ENCODE data around the gene FBXW7. TPM values are rescaled to one million over a fixed set of nuclear protein-coding genes. Genes with fewer than 3 reads are reported as not detected.
"Not testable (repeated sequence)": the region's sequence is repeated elsewhere in the genome, so short reads cannot be mapped to it uniquely, and the experiment has no call there.

FBXW7 gene
- total RNA-seq, 2 experiments from 2014 or later, result 26.7 to 29.2 TPM

GRCh38 chr4:152571296-152571695 lies 35.4 kb upstream of the FBXW7 start:
- no peak for DNase-seq
- CTCF ChIA-PET, result no interaction called here
- intact Hi-C loops (cut with micrococcal nuclease), result no loop called here
- Mint-ChIP-seq H3K4me3 (no peak overlapping the region), H3K9me3 (no peaks in the 10 kb centered on the region), H3K27ac (no peak overlapping the region), H3K36me3 (ENCODE audit: low read depth) (no peaks in the 10 kb centered on the region), H3K27me3 (ENCODE audit: low read depth) (no peaks in the 10 kb centered on the region), H3K4me1 (ENCODE audit: low read depth) (no peaks in the 10 kb centered on the region)

- Mint-ChIP-seq H3K27ac (no peak overlapping the region), H3K4me1 (ENCODE audit: low read depth) (no peaks in the 10 kb centered on the region), H3K9me3 (no peaks in the 10 kb centered on the region), H3K4me3 (no peak overlapping the region), H3K36me3 (ENCODE audit: low read depth) (no peaks in the 10 kb centered on the region), H3K27me3 (ENCODE audit: low read depth) (no peaks in the 10 kb centered on the region)
- DNase-seq, result no peak
- intact Hi-C loops (cut with micrococcal nuclease), result no loop called here
- CTCF ChIA-PET, result interaction anchor here (0.6 to 1.0 kb wide), 3 partner anchors 10 to 63 kb away, joined by 3 to 12 read pairs (median 4); no protein-coding TSS in a partner anchor
These were observed 29.4 kb upstream of the FBXW7 start for GRCh38 chr4:152565333-152565732.

DNA sequence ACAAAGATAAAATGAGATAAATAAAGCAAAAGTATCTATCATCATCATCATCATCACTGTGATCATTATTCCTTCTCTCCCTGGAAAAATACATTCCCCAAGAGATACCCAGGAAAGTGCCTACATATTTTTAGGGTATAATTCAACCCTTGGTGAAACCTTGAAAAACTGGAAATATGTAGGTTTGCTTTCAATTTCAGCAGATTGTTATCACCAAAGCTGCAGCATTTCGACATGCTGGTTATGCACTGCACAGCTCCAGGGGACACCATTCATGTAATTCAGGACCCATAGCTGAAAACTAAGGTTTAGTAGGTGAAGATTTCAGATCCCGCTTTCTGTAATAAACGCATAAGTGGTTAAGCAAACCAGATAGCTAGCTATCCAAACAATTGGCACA lies 28.4 kb upstream of the FBXW7 start:
- no peak overlapping the region for H3K27ac Mint-ChIP-seq
- intact Hi-C loops (cut with micrococcal nuclease), result no loop called here
- H3K36me3 Mint-ChIP-seq (ENCODE audit: low read depth), result no peaks in the 10 kb centered on the region
- CTCF ChIA-PET, result interaction anchor here (1.0 kb wide), 1 partner anchor 24 kb away, joined by 3 read pairs; no protein-coding TSS in a partner anchor
- no peaks in the 10 kb centered on the region for H3K27me3 Mint-ChIP-seq (ENCODE audit: low read depth)
- no peaks in the 10 kb centered on the region for H3K4me1 Mint-ChIP-seq (ENCODE audit: low read depth)
- no peak overlapping the region for H3K4me3 Mint-ChIP-seq
- no peaks in the 10 kb centered on the region for H3K9me3 Mint-ChIP-seq
- no peak for DNase-seq

DNA sequence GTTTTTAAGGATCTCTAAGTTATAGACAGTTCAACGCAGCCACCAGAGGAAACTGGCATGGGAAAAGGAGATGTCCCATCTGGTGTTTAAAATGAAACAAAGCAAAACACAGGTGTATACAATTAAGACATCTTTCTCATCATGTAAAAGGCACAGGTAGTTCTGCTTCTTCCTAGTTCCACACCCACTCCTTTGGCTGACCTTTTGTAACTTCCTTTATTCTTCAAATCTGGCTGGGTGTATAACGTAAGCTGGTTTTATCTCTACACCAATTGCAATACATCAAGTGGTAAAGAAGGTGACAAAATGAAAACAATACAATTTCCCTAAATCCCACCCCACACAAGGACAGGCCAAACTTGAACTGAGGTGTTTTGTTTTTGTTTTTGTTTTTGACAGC lies 27.3 kb upstream of the FBXW7 start:
- Mint-ChIP-seq H3K27me3 (ENCODE audit: low read depth) (no peaks in the 10 kb centered on the region), H3K27ac (no peak overlapping the region), H3K36me3 (ENCODE audit: low read depth) (no peaks in the 10 kb centered on the region), H3K4me1 (ENCODE audit: low read depth) (no peaks in the 10 kb centered on the region), H3K9me3 (no peaks in the 10 kb centered on the region), H3K4me3 (no peak overlapping the region)
- DNase-seq, result no peak
- intact Hi-C loops (cut with micrococcal nuclease), result no loop called here
- CTCF ChIA-PET, result no interaction called here

- Mint-ChIP-seq H3K27me3 (ENCODE audit: low read depth) (no peaks in the 10 kb centered on the region), H3K27ac (no peak overlapping the region), H3K4me1 (ENCODE audit: low read depth) (peaks cover 15% of the 10 kb centered on the region), H3K4me3 (no peak overlapping the region), H3K36me3 (ENCODE audit: low read depth) (no peaks in the 10 kb centered on the region), H3K9me3 (no peaks in the 10 kb centered on the region)
- intact Hi-C loops (cut with micrococcal nuclease), result no loop called here
- CTCF ChIA-PET, result no interaction called here
- DNase-seq, result no peak
These were observed 23.7 kb upstream of the FBXW7 start for GRCh38 chr4:152559641-152560040.

- Mint-ChIP-seq H3K27me3 (ENCODE audit: low read depth) (no peaks in the 10 kb centered on the region), H3K4me3 (no peak overlapping the region), H3K27ac (no peak overlapping the region), H3K9me3 (no peaks in the 10 kb centered on the region), H3K4me1 (ENCODE audit: low read depth) (peaks cover 28% of the 10 kb centered on the region), H3K36me3 (ENCODE audit: low read depth) (no peaks in the 10 kb centered on the region)
- CTCF ChIA-PET, result no interaction called here
- intact Hi-C loops (cut with micrococcal nuclease), result no loop called here
- no peak for DNase-seq
These were observed 22.5 kb upstream of the FBXW7 start for GRCh38 chr4:152558396-152558795.

DNA sequence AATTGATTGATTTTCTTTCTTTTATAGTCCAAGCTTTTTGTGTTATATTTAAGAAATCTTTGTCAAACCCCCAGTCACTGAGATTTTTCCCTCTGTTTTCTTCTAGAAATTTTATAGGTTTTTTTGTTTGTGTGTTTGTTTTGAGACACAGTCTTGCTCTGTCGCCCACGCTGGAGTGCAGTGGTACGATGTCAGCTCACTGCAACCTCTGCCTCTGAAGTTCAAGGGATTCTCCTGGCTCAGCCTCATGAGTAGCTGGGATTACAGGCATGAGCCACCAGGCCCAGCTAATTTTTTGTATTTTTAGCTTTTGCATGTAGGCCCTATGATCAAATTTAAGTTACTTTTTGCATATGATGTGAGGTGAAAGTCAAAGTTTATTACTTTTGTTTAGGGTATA lies 20.9 kb upstream of the FBXW7 start:
- intact Hi-C loops (cut with micrococcal nuclease), result loop anchor here (2.0 kb wide), 1 partner anchor 218 kb away; no protein-coding TSS in a partner anchor
- Mint-ChIP-seq H3K36me3 (ENCODE audit: low read depth) (no peaks in the 10 kb centered on the region), H3K27ac (no peak overlapping the region), H3K9me3 (no peaks in the 10 kb centered on the region), H3K4me1 (ENCODE audit: low read depth) (peaks cover 44% of the 10 kb centered on the region), H3K27me3 (ENCODE audit: low read depth) (no peaks in the 10 kb centered on the region), H3K4me3 (no peak overlapping the region)
- no peak for DNase-seq
- CTCF ChIA-PET, result interaction anchor here (0.7 to 3.2 kb wide), 3 partner anchors 55 to 92 kb away, joined by 4 to 16 read pairs (median 5); no protein-coding TSS in a partner anchor

- H3K27ac Mint-ChIP-seq, result no peak overlapping the region
- no peaks in the 10 kb centered on the region for H3K9me3 Mint-ChIP-seq
- H3K27me3 Mint-ChIP-seq (ENCODE audit: low read depth), result no peaks in the 10 kb centered on the region
- CTCF ChIA-PET, result interaction anchor here (0.7 to 3.2 kb wide), 3 partner anchors 55 to 91 kb away, joined by 4 to 16 read pairs (median 5); no protein-coding TSS in a partner anchor
- H3K36me3 Mint-ChIP-seq (ENCODE audit: low read depth), result no peaks in the 10 kb centered on the region
- DNase-seq, result no peak
- H3K4me1 Mint-ChIP-seq (ENCODE audit: low read depth), result peaks cover 49% of the 10 kb centered on the region
- H3K4me3 Mint-ChIP-seq, result no peak overlapping the region
- intact Hi-C loops (cut with micrococcal nuclease), result loop anchor here (2.0 kb wide), 1 partner anchor 219 kb away; no protein-coding TSS in a partner anchor
These were observed 20.4 kb upstream of the FBXW7 start for GRCh38 chr4:152556283-152556682.

- peaks cover 53% of the 10 kb centered on the region for H3K4me1 Mint-ChIP-seq (ENCODE audit: low read depth)
- peak; percentile 18 for DNase-seq
- CTCF ChIA-PET, result interaction anchor here (0.6 to 3.2 kb wide), 10 partner anchors 11 to 146 kb away, joined by 3 to 16 read pairs (median 6); no protein-coding TSS in a partner anchor
These were observed 18.9 kb upstream of the FBXW7 start for GRCh38 chr4:152554742-152555141.

DNA sequence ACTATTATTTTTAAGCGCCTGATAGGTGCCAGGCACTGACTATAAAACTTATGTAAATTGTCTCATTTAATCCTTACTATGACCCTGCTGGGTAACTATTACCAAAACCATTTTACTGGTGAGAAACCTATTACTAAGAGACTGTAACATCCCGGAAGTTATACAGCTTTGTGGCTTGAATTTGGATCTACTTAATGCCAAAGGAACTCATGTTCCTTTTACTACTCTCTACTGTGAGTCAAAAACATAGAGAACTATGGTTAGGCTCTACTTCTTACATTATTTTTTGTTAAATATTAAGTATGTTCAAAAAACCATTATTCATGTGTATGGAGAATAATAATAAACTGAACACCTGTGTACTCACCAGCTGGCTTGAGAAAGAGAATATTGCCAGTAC lies 14.8 kb upstream of the FBXW7 start:
- peaks cover 49% of the 10 kb centered on the region for H3K4me1 Mint-ChIP-seq (ENCODE audit: low read depth)
- H3K9me3 Mint-ChIP-seq; DNase-seq; H3K27me3 Mint-ChIP-seq (ENCODE audit: low read depth); H3K4me3 Mint-ChIP-seq; CTCF ChIA-PET; H3K27ac Mint-ChIP-seq; H3K36me3 Mint-ChIP-seq (ENCODE audit: low read depth): not testable (repeated sequence)
- intact Hi-C loops (cut with micrococcal nuclease), result loop anchor here (5.0 kb wide), 1 partner anchor 1453 kb away; the partner anchor contains the start of gene RPS3A

More at GRCh38 chr4:152554742-152555141, 18.9 kb upstream of the FBXW7 start:
- no peaks in the 10 kb centered on the region for H3K9me3 Mint-ChIP-seq
- H3K4me3 Mint-ChIP-seq, result no peak overlapping the region
- H3K27me3 Mint-ChIP-seq (ENCODE audit: low read depth), result no peaks in the 10 kb centered on the region
- no peaks in the 10 kb centered on the region for H3K36me3 Mint-ChIP-seq (ENCODE audit: low read depth)
- intact Hi-C loops (cut with micrococcal nuclease), result loop anchor here (1.0 to 5.0 kb wide), 8 partner anchors 9 to 1457 kb away; partner anchors contain the start of genes FBXW7, GATB, RPS3A and TMEM154
- peak overlapping the region; percentile 94 for H3K27ac Mint-ChIP-seq

- peaks cover 3% of the 10 kb centered on the region for H3K36me3 Mint-ChIP-seq (ENCODE audit: low read depth)
- peaks cover 19% of the 10 kb centered on the region for H3K4me1 Mint-ChIP-seq (ENCODE audit: low read depth)
- intact Hi-C loops (cut with micrococcal nuclease), result loop anchor here (1.0 kb wide), 1 partner anchor 9 kb away; no protein-coding TSS in a partner anchor
- H3K4me3 Mint-ChIP-seq, result no peak overlapping the region
- no peaks in the 10 kb centered on the region for H3K9me3 Mint-ChIP-seq
- H3K27ac Mint-ChIP-seq, result no peak overlapping the region
- CTCF ChIA-PET, result interaction anchor here (1.0 to 1.4 kb wide), 2 partner anchors 8 to 9 kb away, joined by 3 read pairs; no protein-coding TSS in a partner anchor
- H3K27me3 Mint-ChIP-seq (ENCODE audit: low read depth), result no peaks in the 10 kb centered on the region
- DNase-seq, result no peak
These were observed 9.2 kb upstream of the FBXW7 start for GRCh38 chr4:152545088-152545487.

- H3K9me3 Mint-ChIP-seq; H3K27me3 Mint-ChIP-seq (ENCODE audit: low read depth); H3K36me3 Mint-ChIP-seq (ENCODE audit: low read depth); DNase-seq; H3K4me3 Mint-ChIP-seq; intact Hi-C loops (cut with micrococcal nuclease): not testable (repeated sequence)
- Mint-ChIP-seq H3K4me1 (ENCODE audit: low read depth) (peaks cover 22% of the 10 kb centered on the region), H3K27ac (peak overlapping the region; percentile 30)
- CTCF ChIA-PET, result interaction anchor here (1.0 to 1.4 kb wide), 2 partner anchors 8 to 9 kb away, joined by 3 to 4 read pairs; no protein-coding TSS in a partner anchor
These were observed 8.6 kb upstream of the FBXW7 start for GRCh38 chr4:152544533-152544932.

DNA sequence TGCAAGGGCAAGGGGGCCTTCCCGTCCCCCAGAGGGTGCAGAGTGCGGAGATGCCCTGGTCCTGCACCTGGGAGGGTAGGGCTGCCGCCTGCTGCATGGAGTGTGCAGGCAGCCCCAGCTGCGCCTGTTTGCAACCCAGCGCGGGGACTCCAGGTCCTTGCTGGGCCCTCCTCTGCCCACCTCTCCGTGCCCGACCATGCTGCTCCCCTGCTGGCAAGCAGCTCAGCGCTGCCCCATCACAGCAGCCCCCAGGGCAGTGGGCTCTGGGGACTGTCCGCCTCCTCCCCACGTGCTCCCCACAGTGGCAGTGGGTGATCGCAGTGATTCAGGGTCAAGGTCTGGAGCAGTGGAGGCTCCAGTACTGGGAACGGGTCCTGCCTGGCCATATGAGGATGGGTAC lies 5.0 kb upstream of the FBXW7 start:
- Mint-ChIP-seq H3K27me3 (ENCODE audit: low read depth) (no peaks in the 10 kb centered on the region), H3K36me3 (ENCODE audit: low read depth) (peaks cover 21% of the 10 kb centered on the region), H3K27ac (no peak overlapping the region), H3K4me1 (ENCODE audit: low read depth) (peaks cover 42% of the 10 kb centered on the region), H3K4me3 (no peak overlapping the region), H3K9me3 (no peaks in the 10 kb centered on the region)
- intact Hi-C loops (cut with micrococcal nuclease), result no loop called here
- no peak for DNase-seq
- CTCF ChIA-PET, result no interaction called here

Data from activated naive CD4-positive, alpha-beta T cell treated with anti-CD3 and anti-CD28 coated beads for 36 hours (primary cell).